HG03558 (cell line): ENCODE measurements around the gene CACFD1.

ENCODE experiments used
- ATAC-seq: cut with Tn5 transposase; IDR thresholded peaks from one replicate; pipeline ENCODE4 v1.9.1; 2021; ENCODE audit warnings: moderate number of reproducible peaks; ENCODE audit not compliant: unreplicated experiment; ENCODE audit errors: extremely low read depth

CACFD1 gene

DNA sequence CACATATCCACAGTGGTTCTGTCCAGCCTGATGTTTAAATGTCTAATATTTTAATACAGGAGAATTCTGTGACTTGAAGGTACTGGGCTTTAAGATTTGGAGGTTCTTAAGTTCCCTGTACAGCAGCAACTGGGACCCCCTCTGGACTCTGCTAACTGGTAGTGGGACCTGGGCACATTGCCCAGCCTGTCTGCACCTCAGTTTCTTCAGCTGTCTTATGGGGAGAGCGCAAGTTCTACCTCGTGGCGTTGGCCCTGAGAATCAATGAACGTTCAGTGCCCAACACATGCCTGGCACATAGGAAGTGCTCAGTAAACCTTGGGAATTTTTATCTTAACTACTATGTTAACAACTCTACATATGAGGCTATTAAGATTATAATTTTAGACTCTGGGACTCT is 17.7 kb downstream of the CACFD1 start:
- ATAC-seq = no peak

DNA sequence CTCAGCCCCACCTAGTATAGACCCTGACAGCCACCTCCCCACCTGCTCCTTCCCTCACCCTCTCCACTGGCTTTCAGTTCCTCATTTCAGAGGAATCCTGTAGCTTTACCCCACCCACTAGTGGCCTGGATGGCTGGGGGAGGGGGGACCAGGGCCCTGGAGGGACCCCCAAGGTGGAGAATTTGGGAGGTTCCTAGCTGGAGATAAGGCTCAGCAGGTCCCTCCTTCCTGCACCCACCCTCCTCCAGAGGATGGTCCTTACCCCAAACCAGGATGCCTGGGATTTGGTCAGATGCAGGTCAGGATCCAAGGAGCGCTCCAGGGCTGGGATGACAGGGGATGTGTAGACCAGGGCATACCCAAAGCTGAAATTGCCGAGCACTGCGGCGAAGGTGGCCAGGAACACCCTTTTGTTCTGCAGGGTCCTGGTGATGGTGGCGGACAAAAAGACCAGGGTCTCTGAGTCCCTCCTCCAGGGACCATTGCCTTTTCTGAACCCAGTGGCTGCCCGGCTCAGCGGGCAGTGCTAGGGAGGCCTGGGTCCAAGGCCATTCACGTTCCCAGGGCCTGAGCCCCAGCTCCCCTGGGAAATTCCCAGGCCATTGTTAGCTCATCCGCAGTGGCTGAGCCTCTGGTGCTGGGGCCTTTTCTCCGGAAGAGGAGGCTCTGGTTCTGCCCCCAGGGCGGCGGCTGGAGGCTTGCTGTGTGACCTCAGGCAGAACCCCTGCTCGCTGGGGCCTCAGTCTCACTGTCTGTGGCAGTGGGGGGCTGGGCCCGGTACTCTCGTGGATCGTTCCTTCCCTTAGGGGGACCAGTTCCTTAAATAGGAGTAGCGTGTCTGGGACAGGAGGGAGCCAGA is 18.4 kb downstream of the CACFD1 start:
- ATAC-seq = peak; percentile 15

DNA sequence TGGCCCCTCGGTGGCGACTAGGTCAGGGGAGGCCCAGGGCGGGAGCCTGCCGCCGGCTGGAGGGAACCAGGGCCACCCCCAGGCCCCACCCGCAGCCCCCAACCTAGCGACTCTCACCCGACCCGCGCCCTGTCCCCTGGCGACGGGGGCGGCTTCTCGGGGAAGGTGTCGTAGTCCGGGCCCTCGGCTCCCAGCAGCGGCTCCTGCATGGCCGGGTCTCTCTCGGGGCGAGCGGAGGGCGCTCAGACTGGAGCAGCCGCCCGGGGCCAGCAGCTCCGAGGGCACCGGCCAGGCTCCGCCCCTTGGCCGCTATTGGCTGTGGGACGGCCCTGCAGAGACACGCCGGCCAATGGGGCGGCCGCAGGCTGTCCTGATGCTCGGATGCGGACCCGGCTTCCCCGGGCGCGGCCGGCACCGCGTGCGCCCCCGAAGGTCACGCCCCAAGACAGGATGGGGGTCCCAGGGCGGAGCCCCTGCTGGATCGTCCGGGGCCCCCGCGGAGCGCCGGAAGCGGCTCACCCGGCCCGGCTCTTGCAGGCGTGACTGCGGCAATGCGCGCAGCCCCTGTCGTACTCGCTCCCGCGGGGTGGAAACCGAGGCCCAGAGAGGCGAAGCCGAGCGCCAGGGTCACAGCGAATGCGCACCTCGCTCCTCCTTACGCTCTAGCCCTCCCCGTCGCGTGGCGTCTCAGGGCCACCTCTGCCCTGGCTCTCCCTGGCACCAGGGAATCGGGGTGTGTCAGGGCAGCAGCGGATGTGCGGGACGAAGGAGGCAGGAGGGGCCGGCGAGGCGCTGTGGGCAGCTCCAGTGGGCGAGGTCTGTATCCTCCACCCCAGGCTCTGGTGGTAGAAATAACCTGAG is 19.3 kb downstream of the CACFD1 start, which contains the start of gene SLC2A6:
Gene SLC2A6, minus strand, starts transcription at position 249 of the 861 bp plus-strand sequence. Its CDS starts 40 bp downstream, at position 209.
- peak; percentile 72 for ATAC-seq

DNA sequence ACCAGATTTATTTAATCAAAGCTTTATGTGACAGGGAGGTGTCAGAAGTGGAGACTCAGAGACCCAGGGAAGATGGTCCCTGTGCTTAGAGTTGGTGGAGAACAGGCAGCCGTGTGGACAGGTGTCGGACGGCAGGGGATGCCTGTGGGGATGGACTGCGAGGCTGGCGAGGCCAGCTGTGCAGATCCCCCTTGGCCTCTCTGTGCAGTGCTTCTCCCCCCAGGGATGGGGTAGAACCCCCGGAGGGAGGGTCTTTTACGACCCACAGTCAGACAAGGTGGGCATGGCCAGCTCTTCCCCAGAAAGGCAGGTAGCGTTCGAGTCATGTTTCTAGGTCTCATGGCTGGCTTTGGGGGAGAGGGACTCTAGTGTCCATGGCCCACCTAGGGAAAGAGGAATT is 23.8 kb downstream of the CACFD1 start:
- ATAC-seq = no peak

DNA sequence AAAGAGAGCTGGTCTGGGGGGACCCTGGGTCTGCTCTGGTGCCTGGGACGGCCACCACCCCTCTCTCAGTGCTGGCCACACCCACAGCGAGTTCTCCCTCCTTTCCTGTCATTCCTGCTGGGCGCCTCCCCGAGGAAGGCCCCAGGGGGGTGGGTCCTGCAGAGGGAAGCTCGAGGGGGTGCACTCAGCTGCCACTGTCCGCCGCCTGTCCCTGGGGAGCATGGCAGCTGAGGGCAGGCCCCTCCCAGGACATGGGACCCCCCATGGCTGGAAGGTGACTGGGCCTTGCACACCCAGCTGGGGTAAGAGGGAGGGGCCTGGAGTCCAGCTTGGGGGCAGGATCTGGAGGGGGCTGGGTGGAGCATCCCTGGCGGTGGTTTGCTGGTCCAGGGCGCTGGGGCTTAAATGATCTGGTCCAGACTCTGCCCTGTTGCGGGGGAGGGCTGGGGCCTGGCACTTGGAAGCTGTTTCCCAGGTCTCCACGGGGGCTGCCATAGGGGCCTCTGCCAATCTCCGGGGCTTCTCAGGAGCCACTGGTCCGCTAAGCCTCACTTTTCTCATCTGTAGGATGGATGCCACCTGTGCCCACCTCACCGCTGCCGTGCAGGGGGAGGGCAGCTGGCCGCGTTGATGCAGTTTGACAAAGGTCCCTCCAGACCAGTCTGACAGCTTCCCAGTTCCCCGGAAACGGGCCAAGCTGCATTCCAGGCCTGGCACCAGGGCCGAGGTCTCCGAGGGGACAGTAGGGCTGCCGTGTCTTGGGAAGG is 25.1 kb downstream of the CACFD1 start:
- ATAC-seq = no peak

DNA sequence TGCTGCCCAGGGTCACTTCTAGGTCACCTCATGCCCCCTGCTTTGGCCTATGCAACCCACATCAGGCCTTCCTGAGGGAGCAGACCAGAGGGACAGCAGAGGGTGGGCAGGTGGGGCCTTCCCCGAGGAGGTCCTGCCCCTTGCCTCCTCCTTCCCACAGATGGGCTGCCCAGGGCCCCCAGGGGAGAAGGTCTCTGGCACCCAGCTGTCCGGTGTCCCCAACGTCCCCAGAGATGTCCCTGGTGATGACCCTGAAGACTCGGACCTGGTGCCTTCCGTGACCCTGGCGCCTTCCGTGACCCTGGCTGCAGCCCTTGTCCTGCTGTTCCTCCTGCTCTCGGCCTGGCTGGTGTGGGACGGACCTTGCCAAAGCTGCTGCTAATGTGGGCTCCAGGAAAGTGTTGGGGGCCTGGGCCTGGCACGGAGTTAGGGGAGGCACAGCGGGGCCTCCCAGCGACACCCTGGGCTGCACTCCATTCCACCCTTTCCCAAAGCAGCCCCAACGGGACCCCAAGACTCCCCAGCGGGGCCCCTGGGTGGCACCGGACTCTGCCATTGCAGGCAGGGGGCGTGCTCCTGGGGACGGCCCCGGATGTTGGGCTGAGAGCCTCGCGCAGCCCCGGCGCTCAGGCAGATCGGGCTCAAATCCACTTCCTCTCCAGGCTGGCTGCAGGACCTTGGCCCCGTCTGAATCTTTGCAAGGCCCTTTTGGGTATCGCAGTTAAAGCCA is 25.9 kb downstream of the CACFD1 start:
- no peak for ATAC-seq

DNA sequence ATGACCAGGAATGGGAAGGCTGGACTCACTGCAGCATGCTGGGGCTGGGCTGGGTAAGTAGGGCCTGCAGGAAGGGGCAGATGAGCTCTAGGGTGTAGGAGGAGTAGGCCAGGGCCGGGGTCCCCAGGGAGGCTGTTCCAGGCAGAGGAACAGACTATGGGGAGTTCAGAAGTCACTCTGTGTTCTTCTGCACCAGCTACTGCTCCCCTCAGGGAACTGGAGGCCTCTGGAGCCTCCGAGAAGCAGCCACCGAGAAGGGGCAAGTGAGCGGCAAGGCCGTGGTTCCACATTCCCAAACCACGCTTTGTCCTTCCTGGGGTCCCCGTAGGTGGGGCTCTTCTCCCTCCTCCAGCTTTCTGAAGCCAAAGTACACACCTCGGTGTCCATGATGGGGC is 27.6 kb downstream of the CACFD1 start:
- no peak for ATAC-seq

DNA sequence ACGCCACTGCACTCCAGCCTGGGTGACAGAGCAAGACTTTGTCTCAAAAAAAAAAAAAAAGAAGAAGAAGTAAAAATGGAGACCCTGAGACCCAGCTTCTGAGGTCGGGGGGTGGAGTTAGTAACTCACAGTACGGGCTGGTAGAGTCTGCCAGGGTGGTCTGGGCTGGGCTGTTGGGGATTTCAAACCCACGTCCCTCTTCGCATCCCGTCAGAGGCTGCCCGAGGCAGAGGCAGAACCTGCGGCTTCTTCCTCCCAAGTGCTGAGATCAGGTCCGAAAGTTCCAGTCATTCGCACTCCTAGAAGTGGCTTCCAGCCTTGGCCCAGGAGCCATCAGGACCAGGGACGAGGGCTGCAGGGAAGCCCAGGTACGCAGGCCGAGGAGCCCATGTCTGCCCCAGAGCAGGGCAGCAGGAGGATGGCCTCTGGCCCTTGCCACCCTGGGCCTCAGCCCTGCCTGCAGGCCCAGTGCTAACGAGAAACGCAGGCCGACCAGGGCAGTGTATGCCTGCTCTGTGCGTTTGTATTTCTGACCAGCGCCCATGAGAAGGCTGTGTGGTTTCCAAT is 29.0 kb downstream of the CACFD1 start:
- no peak for ATAC-seq

DNA sequence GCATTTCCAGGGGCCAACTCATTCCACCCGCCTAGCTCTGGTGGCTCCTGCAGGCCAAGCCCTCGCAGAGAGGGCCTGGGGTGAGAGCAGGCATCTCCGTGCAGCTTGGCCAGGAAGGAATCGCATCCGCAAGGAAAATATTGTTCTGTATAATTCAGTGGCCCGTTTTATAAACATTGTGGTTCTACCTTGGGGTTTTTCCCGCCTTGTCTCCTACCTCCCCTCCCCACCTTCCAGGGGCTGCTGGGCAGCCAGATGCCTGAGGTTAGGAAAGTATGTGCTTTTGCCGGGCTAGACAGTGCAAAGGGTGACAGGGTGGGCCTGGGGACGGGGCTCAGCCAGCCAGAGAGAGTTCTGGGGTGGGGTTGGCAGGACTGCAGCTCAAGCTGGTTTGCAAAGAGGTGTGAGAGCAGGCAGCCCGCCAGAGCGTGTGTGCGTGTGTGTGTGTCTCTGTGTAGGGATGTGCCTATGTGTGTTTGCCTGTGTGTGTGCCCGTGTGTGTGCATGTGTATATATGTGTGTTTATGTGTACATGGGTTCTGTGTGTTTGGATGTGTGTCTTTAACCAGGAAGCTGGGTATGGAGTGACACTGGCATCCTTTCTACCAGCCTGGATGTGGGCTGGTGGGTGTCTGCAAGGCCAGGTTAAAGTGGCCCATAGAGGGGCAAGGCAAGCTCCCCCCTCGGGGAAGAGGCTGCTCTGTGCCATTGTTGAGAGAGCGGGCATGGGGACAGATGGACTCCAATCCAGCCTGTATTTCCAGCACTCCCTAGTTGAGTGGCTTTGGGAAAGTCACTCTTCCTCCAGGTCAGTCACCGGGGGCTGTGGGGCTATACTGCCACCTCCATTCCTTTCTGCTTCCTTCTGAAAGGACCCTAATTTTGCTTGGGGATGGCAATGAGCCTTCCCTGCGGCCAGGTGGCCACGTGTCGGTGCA is 29.7 kb downstream of the CACFD1 start:
- ATAC-seq = no peak

DNA sequence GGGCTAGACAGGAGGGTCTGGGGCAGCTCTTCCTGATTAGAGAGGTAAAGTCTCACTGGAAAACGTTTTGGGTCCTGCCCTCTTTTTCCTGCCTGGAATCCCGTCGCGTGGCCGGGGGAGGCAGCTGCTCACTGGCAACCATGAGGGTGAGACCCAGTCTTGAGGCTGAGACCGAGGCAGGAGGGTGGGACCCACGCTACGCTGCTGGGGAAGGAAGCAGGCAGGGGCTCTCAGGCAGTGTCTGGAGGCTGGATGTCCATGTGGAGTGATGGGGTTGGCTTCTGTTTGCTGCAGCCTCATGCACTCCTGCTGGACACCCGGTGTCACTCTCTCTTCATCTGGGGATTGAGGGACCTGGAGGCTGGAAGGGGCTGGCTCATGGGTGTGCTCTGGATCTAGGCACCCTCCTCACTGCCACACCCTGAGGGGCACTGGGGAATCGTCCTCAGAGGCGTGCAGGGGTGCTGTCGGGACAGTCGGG is 30.5 kb downstream of the CACFD1 start:
- ATAC-seq = no peak

DNA sequence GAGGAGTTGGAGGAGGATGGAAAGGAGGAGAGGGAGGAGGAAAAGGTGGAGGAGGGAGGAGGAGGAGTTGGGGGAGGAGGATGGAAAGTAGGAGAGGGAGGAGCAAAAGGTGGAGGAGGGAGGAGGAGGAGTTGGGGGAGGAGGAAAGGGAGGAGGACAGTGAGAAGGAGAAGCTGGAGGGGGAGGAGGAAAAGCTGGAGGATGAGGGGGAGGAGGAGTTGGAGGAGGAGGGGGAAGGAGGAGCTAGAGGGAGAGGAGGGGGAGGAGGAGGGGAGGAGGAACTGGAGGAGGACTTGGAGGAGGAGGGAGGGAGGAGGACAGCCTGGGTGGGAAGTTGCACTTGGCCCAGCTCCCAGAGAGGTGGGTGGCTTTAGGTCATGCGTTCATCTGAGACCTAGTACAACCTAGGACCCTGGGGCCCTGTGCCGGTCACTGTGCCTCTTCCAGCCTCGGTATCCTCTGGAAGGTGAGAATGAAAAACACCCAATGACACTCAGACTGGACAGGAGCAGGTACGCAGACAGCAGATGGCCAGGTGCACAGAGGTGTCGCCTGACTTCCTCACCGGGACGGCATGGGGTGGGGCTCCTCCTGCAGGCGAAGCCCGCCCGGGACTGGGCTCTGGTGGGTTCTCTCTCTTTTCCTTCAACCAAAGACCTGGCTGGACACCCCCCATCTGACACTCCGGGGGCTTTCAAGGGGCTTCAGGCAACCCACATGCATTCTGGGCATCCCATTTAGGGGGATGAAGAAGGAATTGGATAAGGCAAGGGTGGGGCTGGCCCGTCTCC is 31.3 kb downstream of the CACFD1 start:
- no peak for ATAC-seq

DNA sequence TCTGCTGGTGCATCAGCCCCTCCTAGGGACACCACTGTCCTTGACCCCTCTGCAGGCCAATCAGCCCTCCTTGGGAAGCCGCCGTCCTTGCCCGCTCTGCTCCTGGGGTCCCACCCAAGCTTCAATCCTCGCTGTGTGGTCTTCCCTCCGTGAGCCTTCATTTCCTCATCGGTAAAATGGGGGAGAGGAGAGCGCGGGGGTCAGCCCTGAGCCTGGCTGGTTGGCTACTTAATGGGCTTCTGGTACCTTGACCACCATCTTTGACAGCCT is 31.8 kb downstream of the CACFD1 start:
- ATAC-seq = no peak

DNA sequence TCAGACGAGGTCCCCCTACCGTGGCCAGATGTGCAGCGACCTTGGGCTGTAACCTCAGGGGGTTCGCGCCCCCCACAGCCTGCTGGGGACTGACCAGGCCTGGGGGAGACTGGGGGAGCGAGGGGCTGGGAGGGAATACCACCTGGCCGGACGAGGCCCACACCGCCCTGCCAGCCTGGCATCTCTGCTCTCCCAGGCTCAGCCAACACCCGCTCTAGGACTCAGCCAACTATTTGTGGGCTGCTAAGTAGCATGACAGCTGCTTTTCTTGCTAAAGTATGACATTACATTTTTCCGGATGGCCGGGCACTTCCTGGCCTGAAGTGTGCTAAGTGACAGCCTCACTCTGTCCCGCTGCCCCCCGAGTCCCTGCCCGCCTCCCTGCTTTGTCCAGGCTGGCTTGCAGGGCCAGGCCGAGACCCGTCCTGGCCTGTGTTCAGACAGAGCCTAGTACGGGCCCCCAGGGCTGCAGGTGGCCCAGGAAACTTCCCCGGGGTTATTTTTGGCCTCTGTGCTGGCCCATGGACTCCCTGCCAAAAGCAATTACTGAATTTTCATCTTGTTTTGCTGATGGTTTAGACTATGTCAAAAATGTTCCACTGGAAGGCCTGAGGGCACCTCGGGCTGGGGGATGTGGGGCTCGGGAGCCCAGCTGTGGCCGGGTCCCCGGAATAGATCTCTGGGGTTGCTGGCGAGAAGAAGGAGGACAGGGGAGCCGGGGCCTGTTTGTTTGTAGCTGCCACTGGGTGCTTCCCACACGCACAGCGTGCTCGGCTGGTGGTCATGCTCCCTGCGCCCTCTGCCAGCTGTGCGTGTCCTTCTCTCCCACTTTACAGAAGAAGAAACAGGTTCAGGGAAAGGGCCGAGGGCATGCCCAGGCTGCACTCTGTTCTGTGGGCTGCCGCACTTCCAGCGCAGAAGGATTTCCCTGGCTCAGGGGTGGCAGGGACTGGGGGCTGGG is 32.6 kb downstream of the CACFD1 start:
- no peak for ATAC-seq

DNA sequence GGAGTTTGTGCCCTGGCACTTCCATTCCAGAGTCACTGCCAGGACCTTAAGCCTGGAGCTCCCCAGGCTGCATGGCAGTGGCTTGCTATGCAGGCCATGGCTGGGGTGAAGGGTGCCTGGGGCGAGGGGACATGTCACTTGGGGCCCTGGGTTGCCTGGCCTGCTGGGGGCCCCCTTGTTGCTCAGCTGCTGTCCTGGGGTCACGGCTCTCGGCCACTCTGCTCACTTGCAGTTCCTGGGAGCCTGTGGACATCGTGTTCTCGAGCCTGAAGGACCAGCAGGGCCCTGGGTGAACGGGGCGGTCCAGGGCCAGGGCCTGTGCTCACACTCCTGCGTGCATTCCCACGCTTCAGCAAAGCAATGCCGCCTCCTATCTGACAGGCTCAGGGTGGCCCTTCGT is 33.6 kb downstream of the CACFD1 start:
- ATAC-seq = no peak

DNA sequence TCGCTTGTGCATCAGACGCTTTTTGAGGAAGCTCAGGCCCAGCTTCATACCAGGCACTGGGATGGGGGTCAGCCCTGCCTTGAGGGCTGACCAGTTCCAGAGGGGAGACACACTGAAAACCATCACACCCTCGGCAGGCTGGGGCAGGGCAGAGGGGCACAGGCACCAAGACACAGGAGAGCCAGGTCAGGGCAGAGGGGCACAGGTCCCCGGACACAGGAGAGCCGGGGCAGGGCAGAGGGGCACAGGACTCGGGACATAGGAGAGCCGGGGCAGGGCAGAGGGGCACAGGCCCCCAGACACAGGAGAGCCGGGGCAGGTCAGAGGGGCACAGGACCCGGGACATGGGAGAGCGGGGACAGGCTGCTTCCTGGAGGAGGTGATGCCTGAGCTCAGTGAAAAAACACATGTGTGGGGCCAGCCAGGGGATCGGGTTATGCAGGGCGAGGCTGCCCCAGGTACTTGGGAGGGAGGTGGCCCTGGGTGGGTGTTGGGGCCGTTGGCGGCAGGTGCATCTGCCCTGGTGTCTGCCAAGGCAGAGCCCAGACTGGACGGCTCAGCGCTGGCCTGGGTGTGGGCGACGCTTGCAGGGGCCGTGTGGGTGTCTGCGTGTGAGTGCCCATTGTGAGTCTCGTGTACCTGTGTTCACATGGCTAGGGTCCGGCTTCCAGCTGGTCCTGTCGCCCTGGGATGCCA is 34.2 kb downstream of the CACFD1 start:
- no peak for ATAC-seq

DNA sequence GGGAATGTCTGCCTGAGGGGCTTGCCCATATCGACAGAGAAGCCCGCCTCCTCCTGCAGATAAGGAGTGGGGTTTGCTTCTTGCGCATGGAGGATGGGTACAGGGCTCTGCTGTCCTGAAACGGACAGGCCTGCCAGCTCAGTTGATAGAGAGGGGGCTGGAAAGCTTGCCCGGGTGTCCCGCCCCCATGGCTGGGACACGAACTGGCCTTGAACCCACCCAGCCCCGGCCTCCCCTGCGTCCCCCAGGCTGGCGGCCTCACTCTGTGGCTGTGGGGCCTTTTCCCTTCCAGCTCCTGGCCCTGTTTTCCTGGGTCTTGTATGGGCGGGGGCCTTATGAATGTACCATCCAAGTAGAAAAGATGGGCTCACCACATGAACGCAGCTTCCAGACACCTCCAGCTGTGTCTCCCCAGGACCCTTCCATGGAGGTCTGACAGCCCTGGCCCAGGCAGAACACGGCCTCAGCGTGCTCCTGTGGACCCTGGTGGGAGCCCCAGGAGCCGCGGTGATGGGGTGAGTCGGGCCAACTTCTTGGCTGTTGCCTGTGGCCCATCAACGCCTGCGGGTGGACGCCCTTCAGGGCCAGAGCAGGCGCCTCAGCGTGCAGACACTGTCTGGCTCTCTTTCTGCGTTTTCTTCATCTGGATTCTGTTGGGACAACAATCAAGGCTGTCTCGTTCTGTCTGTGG is 35.0 kb downstream of the CACFD1 start:
- ATAC-seq = no peak
